Activated B cell treated with CpG ODN at 0.5 μM for 24 hours (primary cell): ENCODE results near the gene OR10Z1. TPM values are rescaled to one million over a fixed set of nuclear protein-coding genes. Genes with fewer than 3 reads are reported as not detected.

ENCODE experiments used
- ATAC-seq: fragments of 200-7000 bp; cut with Tn5 transposase; one replicate; pipeline ENCODE4 v1.10.0; 2021; ENCODE audit warnings: low read depth, mild to moderate bottlenecking, moderate library complexity
- CTCF ChIA-PET: fragments of 350-600 bp; sonication (Branson Sonifier 250); formaldehyde crosslinking; loops from one replicate; lab custom pipeline; 2021; ENCODE audit warnings: antibody characterized with exemption; lab: Charles Lee
- POLR2A ChIA-PET: fragments of 350-600 bp; sonication (Branson Sonifier 250); formaldehyde crosslinking; loops from one replicate; lab custom pipeline; 2021; ENCODE audit warnings: antibody characterized with exemption; lab: Charles Lee
- DNase-seq: peaks from one replicate; pipeline ENCODE4 v3.0.0; 2022
- H3K27ac Mint-ChIP-seq: one replicate; pipeline ENCODE4 v1.8.0; 2020; ENCODE audit warnings: mixed read lengths
- H3K27me3 Mint-ChIP-seq: one replicate; pipeline ENCODE4 v1.8.0; 2021; ENCODE audit warnings: mixed read lengths
- H3K36me3 Mint-ChIP-seq: one replicate; pipeline ENCODE4 v1.8.0; 2021; ENCODE audit warnings: low read depth, mixed read lengths
- H3K4me1 Mint-ChIP-seq: one replicate; pipeline ENCODE4 v1.8.0; 2021; ENCODE audit warnings: mixed read lengths
- H3K4me3 Mint-ChIP-seq: one replicate; pipeline ENCODE4 v1.8.0; 2020; ENCODE audit warnings: mild to moderate bottlenecking, mixed read lengths
- H3K9me3 Mint-ChIP-seq: one replicate; pipeline ENCODE4 v1.8.0; 2020; ENCODE audit warnings: mixed read lengths
- CTCF ChIP-seq: fragments of 200-600 bp; IDR thresholded peaks from one replicate; pipeline ENCODE4 v1.8.0; 2022; ENCODE audit warnings: antibody characterized with exemption, mild to moderate bottlenecking
- intact Hi-C: fragments of 100-400 bp; cut with micrococcal nuclease; formaldehyde crosslinking; loops from one replicate; pipeline ENCODE4 v1.15.1; 2024
- total RNA-seq: library from RNA; stranded (reverse); gene quantifications from 2 replicates; pipeline ENCODE4 v1.2.3, GENCODE V29; 2022

OR10Z1 gene
- total RNA-seq, 1 donor from 2014 or later = not detected

DNA sequence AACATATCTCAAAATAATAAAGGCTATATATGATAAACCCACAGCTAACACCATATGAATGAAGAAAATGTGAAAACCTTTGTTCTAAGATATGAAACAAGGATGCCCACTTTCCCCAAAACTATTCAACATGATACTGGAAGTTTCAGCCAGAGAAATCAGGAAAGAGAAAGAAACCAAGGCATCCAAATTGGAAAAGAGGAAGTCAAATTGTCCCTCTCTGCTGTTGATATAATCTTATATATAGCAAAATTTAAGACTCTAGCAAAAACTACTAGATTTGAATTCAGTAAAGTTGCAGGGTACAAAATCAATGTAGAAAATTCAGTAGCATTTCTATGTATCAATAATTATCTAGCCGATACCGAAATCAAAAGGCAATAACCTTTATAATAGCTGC, 4.3 kb upstream of the OR10Z1 start:
- H3K4me1 Mint-ChIP-seq = no peaks in the 10 kb centered on the region
- no peak for DNase-seq
- no peak overlapping the region for H3K4me3 Mint-ChIP-seq
- CTCF ChIA-PET = no interaction called here
- peaks cover 6% of the 10 kb centered on the region for H3K36me3 Mint-ChIP-seq
- no peak for TF ChIP-seq CTCF
- no peak for ATAC-seq
- intact Hi-C loops = no loop called here
- H3K27ac Mint-ChIP-seq = no peak overlapping the region
- H3K27me3 Mint-ChIP-seq = peaks cover 1% of the 10 kb centered on the region
- POLR2A ChIA-PET = no interaction called here
- peaks cover 25% of the 10 kb centered on the region for H3K9me3 Mint-ChIP-seq

DNA sequence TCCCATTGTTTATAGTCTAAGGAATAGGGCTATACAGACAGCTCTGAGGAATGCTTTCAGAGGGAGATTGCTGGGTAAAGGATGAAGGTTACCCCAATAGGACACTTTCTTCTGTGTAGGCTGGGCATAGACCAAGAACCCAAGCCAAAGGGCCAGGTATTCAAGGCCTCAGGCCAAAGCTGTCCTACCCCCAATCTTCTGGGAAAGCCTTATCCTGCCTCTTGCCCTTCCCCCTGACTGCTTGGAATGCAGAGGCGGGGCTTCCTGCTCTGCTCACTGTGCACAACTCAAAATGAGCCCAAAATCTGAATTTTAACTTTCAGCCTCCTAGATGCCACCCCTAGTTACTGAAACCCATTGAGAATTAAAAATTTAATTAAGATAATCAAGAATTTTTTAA, 2.2 kb downstream of the OR10Z1 start:
- H3K9me3 Mint-ChIP-seq = no peaks in the 10 kb centered on the region
- intact Hi-C loops = no loop called here
- POLR2A ChIA-PET = no interaction called here
- no peak for DNase-seq
- no peak for TF ChIP-seq CTCF
- H3K4me3 Mint-ChIP-seq = no peak overlapping the region
- H3K27me3 Mint-ChIP-seq = no peaks in the 10 kb centered on the region
- no peak overlapping the region for H3K27ac Mint-ChIP-seq
- peaks cover 3% of the 10 kb centered on the region for H3K4me1 Mint-ChIP-seq
- CTCF ChIA-PET = no interaction called here
- no peak for ATAC-seq
- H3K36me3 Mint-ChIP-seq = no peaks in the 10 kb centered on the region

GRCh38 chr1:158611916-158612315, 6.8 kb downstream of the OR10Z1 start:
- no peaks in the 10 kb centered on the region for H3K36me3 Mint-ChIP-seq
- intact Hi-C loops = no loop called here
- peaks cover 2% of the 10 kb centered on the region for H3K27me3 Mint-ChIP-seq
- H3K27ac Mint-ChIP-seq = no peak overlapping the region
- POLR2A ChIA-PET = no interaction called here
- DNase-seq (no peak), ATAC-seq (no peak)
- TF ChIP-seq CTCF = no peak
- CTCF ChIA-PET = no interaction called here
- H3K4me1 Mint-ChIP-seq = peaks cover 3% of the 10 kb centered on the region
- no peaks in the 10 kb centered on the region for H3K9me3 Mint-ChIP-seq
- no peak overlapping the region for H3K4me3 Mint-ChIP-seq

GRCh38 chr1:158613764-158614163, 8.7 kb downstream of the OR10Z1 start:
- Mint-ChIP-seq H3K9me3 (no peaks in the 10 kb centered on the region), H3K27ac (no peak overlapping the region), H3K4me3 (no peak overlapping the region), H3K27me3 (peaks cover 11% of the 10 kb centered on the region), H3K36me3 (no peaks in the 10 kb centered on the region), H3K4me1 (peaks cover 3% of the 10 kb centered on the region)
- DNase-seq (no peak), ATAC-seq (no peak)
- intact Hi-C loops = no loop called here
- no peak for TF ChIP-seq CTCF
- ChIA-PET CTCF (no interaction called here), POLR2A (no interaction called here)

DNA sequence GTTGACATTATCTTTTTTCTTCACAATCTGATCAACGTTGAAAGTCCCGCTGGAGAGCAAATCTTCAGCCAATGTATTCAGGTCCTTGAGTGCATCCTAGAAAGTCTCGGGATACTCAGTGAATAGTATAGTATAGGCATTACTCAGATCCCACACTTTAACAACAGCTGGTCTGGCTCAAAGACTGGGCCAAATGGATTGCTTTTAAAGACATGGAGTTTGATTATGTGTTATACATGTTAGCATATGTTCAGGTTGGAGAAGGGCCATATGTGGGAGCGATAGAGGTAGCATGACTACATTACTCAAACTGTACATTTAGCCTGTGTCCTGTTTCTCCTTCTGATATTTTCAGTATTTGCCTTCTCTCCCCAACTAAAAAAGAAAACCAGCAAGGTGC, 33.1 kb downstream of the OR10Z1 start:
- DNase-seq (no peak), ATAC-seq (no peak)
- ChIA-PET POLR2A (no interaction called here), CTCF (no interaction called here)
- Mint-ChIP-seq H3K4me3 (no peak overlapping the region), H3K4me1 (no peaks in the 10 kb centered on the region), H3K36me3 (no peaks in the 10 kb centered on the region), H3K9me3 (no peaks in the 10 kb centered on the region), H3K27me3 (no peaks in the 10 kb centered on the region), H3K27ac (no peak overlapping the region)
- TF ChIP-seq CTCF = no peak
- intact Hi-C loops = no loop called here
